ENCODE results near the gene UBE2K. TPM values are rescaled to one million over a fixed set of nuclear protein-coding genes. Genes with fewer than 3 reads are reported as not detected.
"Not testable (repeated sequence)": the region's sequence is repeated elsewhere in the genome, so short reads cannot be mapped to it uniquely, and the experiment has no call there.

UBE2K gene
- total RNA-seq, 3 donors from 2014 or later: 82.0 to 89.0 (median 86.7) TPM

GRCh38 chr4:39729557-39729956, 31.6 kb downstream of the UBE2K start:
- no peak for ATAC-seq

GRCh38 chr4:39730072-39730471, 32.1 kb downstream of the UBE2K start:
- intact Hi-C loops (cut with DNase I, micrococcal nuclease): no loop called here
- no peaks in the 10 kb centered on the region for H3K36me3 ChIP-seq (ENCODE audit: low read depth)
- H3K9me3 ChIP-seq: no peaks in the 10 kb centered on the region
- H3K4me1 ChIP-seq (ENCODE audit: low read depth): peaks cover 8% of the 10 kb centered on the region
- DNase-seq (no peak), ATAC-seq (peak; percentile 42)
- TF ChIP-seq CTCF (IDR thresholded peaks at IDR 0.05): no peak
- no peak overlapping the region for H3K4me3 ChIP-seq

More at GRCh38 chr4:39729557-39729956, 31.6 kb downstream of the UBE2K start:
- intact Hi-C loops (cut with DNase I, micrococcal nuclease): no loop called here
- no peak for DNase-seq
- no peak for TF ChIP-seq CTCF (IDR thresholded peaks at IDR 0.05)
- H3K4me3 ChIP-seq: no peak overlapping the region
- H3K4me1 ChIP-seq (ENCODE audit: low read depth): peaks cover 8% of the 10 kb centered on the region
- H3K36me3 ChIP-seq (ENCODE audit: low read depth): no peaks in the 10 kb centered on the region
- H3K9me3 ChIP-seq: no peaks in the 10 kb centered on the region

GRCh38 chr4:39731908-39732307, 34.0 kb downstream of the UBE2K start:
- ATAC-seq (no peak), DNase-seq (no peak)
- intact Hi-C loops (cut with DNase I, micrococcal nuclease): no loop called here
- no peak for TF ChIP-seq CTCF (IDR thresholded peaks at IDR 0.05)
- no peaks in the 10 kb centered on the region for H3K36me3 ChIP-seq (ENCODE audit: low read depth)
- H3K4me3 ChIP-seq: no peak overlapping the region
- H3K4me1 ChIP-seq (ENCODE audit: low read depth): peaks cover 5% of the 10 kb centered on the region
- H3K9me3 ChIP-seq: no peaks in the 10 kb centered on the region

- Histone ChIP-seq H3K4me1 (ENCODE audit: low read depth) (peaks cover 5% of the 10 kb centered on the region), H3K36me3 (ENCODE audit: low read depth) (no peaks in the 10 kb centered on the region), H3K4me3 (no peak overlapping the region), H3K9me3 (no peaks in the 10 kb centered on the region)
- TF ChIP-seq CTCF (IDR thresholded peaks at IDR 0.05): no peak
- no peak for ATAC-seq
- intact Hi-C loops (cut with DNase I, micrococcal nuclease): no loop called here
- no peak for DNase-seq
Measured at GRCh38 chr4:39732728-39733127, 34.8 kb downstream of the UBE2K start.

GRCh38 chr4:39739591-39739990, 41.7 kb downstream of the UBE2K start:
- ATAC-seq; H3K4me3 ChIP-seq; H3K9me3 ChIP-seq; DNase-seq; intact Hi-C loops (cut with DNase I, micrococcal nuclease); H3K4me1 ChIP-seq (ENCODE audit: low read depth); H3K36me3 ChIP-seq (ENCODE audit: low read depth): not testable (repeated sequence)

GRCh38 chr4:39741401-39741800, 43.5 kb downstream of the UBE2K start:
- no peak for TF ChIP-seq CTCF (IDR thresholded peaks at IDR 0.05)
- H3K4me1 ChIP-seq (ENCODE audit: low read depth): no peaks in the 10 kb centered on the region
- H3K9me3 ChIP-seq: no peaks in the 10 kb centered on the region
- DNase-seq (no peak), ATAC-seq (no peak)
- H3K36me3 ChIP-seq (ENCODE audit: low read depth): no peaks in the 10 kb centered on the region
- intact Hi-C loops (cut with DNase I, micrococcal nuclease): no loop called here
- H3K4me3 ChIP-seq: no peak overlapping the region

Data from mucosa of descending colon (tissue), 3 donors.